MM.1S (cell line): ENCODE results near the gene SOHLH2.

ENCODE experiments used
- DNase-seq: peaks from one replicate; pipeline ENCODE4 v3.0.0-alpha.2; 2015
- H2AFZ ChIP-seq: fragments of 300-600 bp; sonication (generic); 2 replicates; pipeline ENCODE4 v1.6.0; 2016; ENCODE audit warnings: antibody characterized with exemption, low read length
- H3F3A ChIP-seq: fragments of 300-600 bp; sonication (generic); 2 replicates; pipeline ENCODE4 v1.6.1; 2016; ENCODE audit warnings: mild to moderate bottlenecking, antibody characterized with exemption, low read length, moderate library complexity, mixed read lengths; ENCODE audit not compliant: insufficient read depth
- H3K27ac ChIP-seq: fragments of 300-600 bp; sonication (generic); 2 replicates; pipeline ENCODE4 v1.5.1; 2016; ENCODE audit warnings: mild to moderate bottlenecking, low read length
- H3K27me3 ChIP-seq: fragments of 300-600 bp; sonication (generic); replicated peaks from 2 replicates; pipeline ENCODE4 v1.6.0; 2016; ENCODE audit warnings: low read length; ENCODE audit not compliant: insufficient read depth
- H3K36me3 ChIP-seq: fragments of 300-600 bp; sonication (generic); replicated peaks from 2 replicates; pipeline ENCODE4 v1.6.1; 2016; ENCODE audit warnings: mild to moderate bottlenecking, low read length, mixed read lengths; ENCODE audit not compliant: insufficient read depth
- H3K4me1 ChIP-seq: fragments of 300-600 bp; sonication (generic); 2 replicates; pipeline ENCODE4 v1.6.1; 2016; ENCODE audit warnings: low read length, mixed read lengths
- H3K4me2 ChIP-seq: fragments of 300-600 bp; sonication (generic); 2 replicates; pipeline ENCODE4 v1.6.0; 2016; ENCODE audit warnings: low read depth, low read length
- H3K4me3 ChIP-seq: fragments of 300-600 bp; sonication (generic); 2 replicates; pipeline ENCODE4 v1.5.1; 2016; ENCODE audit warnings: low read length, mixed read lengths
- H3K79me2 ChIP-seq: fragments of 300-600 bp; sonication (generic); 2 replicates; pipeline ENCODE4 v1.6.1; 2016; ENCODE audit warnings: mixed run types, low read length, mixed read lengths
- H3K9ac ChIP-seq: fragments of 300-600 bp; sonication (generic); 2 replicates; pipeline ENCODE4 v1.6.1; 2016; ENCODE audit warnings: low read length, mixed read lengths
- H3K9me2 ChIP-seq: fragments of 300-600 bp; sonication (generic); replicated peaks from 2 replicates; pipeline ENCODE4 v1.6.1; 2016; ENCODE audit warnings: mild to moderate bottlenecking, low read length, mixed read lengths; ENCODE audit not compliant: insufficient read depth
- H3K9me3 ChIP-seq: fragments of 300-600 bp; sonication (generic); replicated peaks from 2 replicates; pipeline ENCODE4 v1.6.1; 2016; ENCODE audit warnings: mild to moderate bottlenecking, low read length, mixed read lengths; ENCODE audit not compliant: insufficient read depth
- H4K20me1 ChIP-seq: fragments of 300-600 bp; sonication (generic); 2 replicates; pipeline ENCODE4 v1.6.1; 2016; ENCODE audit warnings: mild to moderate bottlenecking, low read length, moderate library complexity, mixed read lengths; ENCODE audit not compliant: insufficient read depth
- EZH2 ChIP-seq: fragments of 300-600 bp; sonication (generic); optimal IDR thresholded peaks from 2 replicates; pipeline ENCODE3; 2017; ENCODE audit warnings: low read depth, mild to moderate bottlenecking, antibody characterized with exemption, low read length, mixed read lengths
- EZH2phosphoT487 ChIP-seq: fragments of 300-600 bp; sonication (generic); IDR thresholded peaks from 2 replicates; pipeline ENCODE4 v1.6.1; 2018; ENCODE audit warnings: antibody characterized with exemption, low read length
- TF ChIP-seq, protein P1 (sequence below): fragments of 300-600 bp; sonication (generic); IDR thresholded peaks from 2 replicates; pipeline ENCODE4 v1.5.1; 2016; ENCODE audit warnings: antibody characterized with exemption, low read length, mixed read lengths

The SOHLH2 gene

DNA sequence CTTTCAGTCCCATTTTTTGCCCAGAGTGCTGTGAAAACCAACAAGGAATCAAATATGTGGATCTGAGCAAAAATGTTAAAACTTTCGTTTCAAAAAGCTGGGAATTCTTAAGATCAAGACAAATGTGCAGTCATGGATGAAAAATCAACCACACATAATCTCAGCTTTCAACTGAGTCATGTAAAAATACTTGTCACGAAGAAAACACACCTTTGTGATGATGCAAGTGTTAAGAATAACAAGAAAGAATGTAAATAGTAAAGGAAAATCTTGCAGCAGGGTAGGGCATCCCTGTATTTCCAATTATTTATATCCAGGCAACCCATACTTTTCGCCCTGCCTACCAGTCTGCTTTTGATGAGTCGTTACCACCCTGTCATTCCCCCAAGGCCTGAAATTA lies 55.7 kb downstream of the SOHLH2 start:
- Histone ChIP-seq H3K36me3 (no peaks in the 10 kb centered on the region), H3K9me3 (no peaks in the 10 kb centered on the region), H2AFZ (no peak overlapping the region), H3K4me3 (no peak overlapping the region), H3K27ac (no peak overlapping the region), H3K4me2 (no peak overlapping the region), H3K9ac (no peak overlapping the region), H4K20me1 (no peaks in the 10 kb centered on the region), H3K9me2 (no peaks in the 10 kb centered on the region), H3K27me3 (no peaks in the 10 kb centered on the region), H3F3A (no peaks in the 10 kb centered on the region), H3K79me2 (no peaks in the 10 kb centered on the region), H3K4me1 (no peaks in the 10 kb centered on the region)
- no peak for DNase-seq
- TF ChIP-seq, protein P1, sequence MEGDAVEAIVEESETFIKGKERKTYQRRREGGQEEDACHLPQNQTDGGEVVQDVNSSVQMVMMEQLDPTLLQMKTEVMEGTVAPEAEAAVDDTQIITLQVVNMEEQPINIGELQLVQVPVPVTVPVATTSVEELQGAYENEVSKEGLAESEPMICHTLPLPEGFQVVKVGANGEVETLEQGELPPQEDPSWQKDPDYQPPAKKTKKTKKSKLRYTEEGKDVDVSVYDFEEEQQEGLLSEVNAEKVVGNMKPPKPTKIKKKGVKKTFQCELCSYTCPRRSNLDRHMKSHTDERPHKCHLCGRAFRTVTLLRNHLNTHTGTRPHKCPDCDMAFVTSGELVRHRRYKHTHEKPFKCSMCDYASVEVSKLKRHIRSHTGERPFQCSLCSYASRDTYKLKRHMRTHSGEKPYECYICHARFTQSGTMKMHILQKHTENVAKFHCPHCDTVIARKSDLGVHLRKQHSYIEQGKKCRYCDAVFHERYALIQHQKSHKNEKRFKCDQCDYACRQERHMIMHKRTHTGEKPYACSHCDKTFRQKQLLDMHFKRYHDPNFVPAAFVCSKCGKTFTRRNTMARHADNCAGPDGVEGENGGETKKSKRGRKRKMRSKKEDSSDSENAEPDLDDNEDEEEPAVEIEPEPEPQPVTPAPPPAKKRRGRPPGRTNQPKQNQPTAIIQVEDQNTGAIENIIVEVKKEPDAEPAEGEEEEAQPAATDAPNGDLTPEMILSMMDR, result no peak
- TF ChIP-seq EZH2phosphoT487 (no peak), EZH2 (no peak)

DNA sequence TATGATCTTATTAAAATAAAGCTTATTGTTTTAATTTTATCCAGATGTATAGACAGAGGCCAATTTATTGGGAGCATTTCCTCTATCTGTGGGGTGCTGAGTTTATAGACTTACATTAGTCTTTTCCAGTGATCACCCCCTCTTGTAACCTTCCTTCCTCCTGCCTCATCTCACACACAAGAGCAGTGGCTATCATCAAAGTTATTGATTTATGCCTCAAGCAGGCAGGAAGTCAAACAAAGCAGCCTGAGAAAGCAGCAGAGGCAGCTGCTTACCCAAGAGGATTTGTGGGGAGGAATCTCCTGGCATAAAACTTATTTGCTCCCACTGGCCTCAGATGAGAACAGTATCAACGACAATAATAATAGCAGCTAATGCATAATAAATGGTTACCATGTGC lies 56.9 kb downstream of the SOHLH2 start:
- H3K9me2 ChIP-seq, result no peaks in the 10 kb centered on the region
- TF ChIP-seq, protein P1, result no peak
- no peak for TF ChIP-seq EZH2
- TF ChIP-seq EZH2phosphoT487, result no peak
- no peaks in the 10 kb centered on the region for H3F3A ChIP-seq
- H2AFZ ChIP-seq, result no peak overlapping the region
- no peak for DNase-seq
- H3K27ac ChIP-seq, result no peak overlapping the region
- no peak overlapping the region for H3K9ac ChIP-seq
- H3K79me2 ChIP-seq, result no peaks in the 10 kb centered on the region
- H3K4me3 ChIP-seq, result no peak overlapping the region
- H3K4me1 ChIP-seq, result no peaks in the 10 kb centered on the region
- no peaks in the 10 kb centered on the region for H3K9me3 ChIP-seq
- H3K27me3 ChIP-seq, result no peaks in the 10 kb centered on the region
- H3K36me3 ChIP-seq, result no peaks in the 10 kb centered on the region
- H4K20me1 ChIP-seq, result no peaks in the 10 kb centered on the region
- no peak overlapping the region for H3K4me2 ChIP-seq

DNA sequence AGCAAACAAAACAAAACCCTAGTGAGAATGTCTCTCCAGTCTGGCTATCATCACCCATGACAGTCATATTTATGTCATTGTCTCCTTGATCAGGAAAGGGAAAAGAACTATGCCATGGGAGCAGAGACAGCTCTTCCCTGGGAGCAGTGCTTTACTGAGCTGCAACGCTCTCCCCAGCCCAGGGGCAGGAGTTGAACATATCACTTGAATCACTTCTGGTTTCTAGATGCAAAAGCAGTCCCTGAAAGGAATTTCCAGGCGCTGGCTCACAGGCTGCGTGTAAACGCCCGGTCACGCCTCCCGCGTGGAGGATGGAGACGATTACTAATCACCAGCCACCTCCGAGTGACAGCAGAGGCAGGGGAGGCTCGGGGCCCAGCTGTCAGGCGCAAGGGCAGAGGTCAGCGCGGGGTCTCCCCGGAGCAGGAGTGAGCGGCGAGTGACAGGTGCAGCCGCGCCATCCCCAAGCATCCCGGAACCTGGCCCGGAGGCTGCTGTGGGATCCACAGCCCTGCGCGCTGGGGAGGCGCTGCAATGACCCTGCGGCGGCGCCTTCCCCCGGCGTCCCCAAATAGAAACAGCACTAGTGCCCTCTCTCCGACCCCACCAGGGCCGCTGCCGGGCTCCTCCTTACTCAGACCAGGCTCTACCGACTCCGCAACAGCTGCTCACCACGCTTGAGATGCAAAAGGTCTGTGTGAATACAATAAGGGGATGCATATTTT lies 59.6 kb downstream of the SOHLH2 start:
- Histone ChIP-seq H3K36me3 (no peaks in the 10 kb centered on the region), H3K9ac (no peak overlapping the region), H3F3A (no peaks in the 10 kb centered on the region), H3K4me1 (no peaks in the 10 kb centered on the region), H3K9me2 (no peaks in the 10 kb centered on the region), H3K27me3 (no peaks in the 10 kb centered on the region), H3K79me2 (no peaks in the 10 kb centered on the region), H3K4me3 (no peak overlapping the region), H4K20me1 (no peaks in the 10 kb centered on the region), H3K9me3 (no peaks in the 10 kb centered on the region), H2AFZ (no peak overlapping the region), H3K27ac (no peak overlapping the region), H3K4me2 (no peak overlapping the region)
- TF ChIP-seq EZH2phosphoT487, result no peak
- TF ChIP-seq, protein P1, result no peak
- no peak for TF ChIP-seq EZH2
- DNase-seq, result no peak
